Stimulated activated CD8-positive, alpha-beta memory T cell treated with anti-CD3 and anti-CD28 coated beads, Interleukin-2, amount 100 ng/mL, for 48 hours (primary cell): ENCODE results near the gene PTCRA.
"Not testable (repeated sequence)": the region's sequence is repeated elsewhere in the genome, so short reads cannot be mapped to it uniquely, and the experiment has no call there.

Source experiments
- DNase-seq, 2 donors: peaks; one replicate each; pipeline ENCODE4 v3.0.0-alpha.2; 2020; ENCODE audit warnings: low read depth in 2 of 2

The PTCRA gene

DNA sequence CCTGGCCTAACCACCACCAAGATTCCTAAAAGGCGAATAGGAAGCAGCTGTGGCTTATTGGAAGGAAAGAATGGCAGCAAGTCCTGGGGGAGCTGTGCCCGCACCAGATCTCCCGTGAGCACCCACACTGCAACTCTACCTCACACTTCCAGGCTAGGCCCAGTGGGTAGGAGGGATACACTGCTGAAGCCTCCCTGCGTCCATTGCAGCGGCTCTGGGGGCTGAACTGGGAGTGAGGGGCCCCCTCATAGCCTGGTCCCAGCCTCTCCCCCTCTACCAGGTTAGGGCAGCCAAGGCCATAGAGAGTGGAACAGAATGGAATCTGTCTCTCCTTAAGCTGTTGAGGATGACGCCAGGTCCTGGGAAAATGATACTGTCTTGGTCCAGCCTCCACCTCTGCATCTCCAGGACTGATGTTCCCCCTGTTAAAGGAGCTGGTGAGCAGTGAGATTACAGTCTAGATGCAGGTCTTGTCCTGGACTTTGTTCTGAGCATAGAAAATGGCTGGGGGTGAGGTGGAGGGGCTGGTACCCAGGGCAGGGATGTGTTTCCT, 24.7 kb downstream of the PTCRA start:
- DNase-seq: no peak

DNA sequence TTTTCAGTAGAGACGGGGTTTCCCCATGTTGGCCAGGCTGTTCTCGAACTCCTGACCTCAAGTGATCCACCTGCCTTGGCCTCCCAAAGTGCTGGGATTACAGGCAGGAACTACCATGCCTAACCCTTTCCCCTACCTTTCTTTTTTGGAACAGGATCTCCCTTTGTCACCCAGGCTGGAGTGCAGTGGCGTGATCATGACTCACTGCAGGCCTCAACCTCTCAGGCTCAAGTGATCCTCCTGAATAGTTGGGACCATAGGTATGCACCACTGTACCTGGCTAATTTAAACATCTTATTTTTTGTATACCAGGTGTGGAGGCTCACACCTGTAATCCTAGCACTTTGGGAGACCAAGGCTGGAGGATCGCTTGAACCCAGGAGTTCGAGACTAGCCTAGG, 25.5 kb downstream of the PTCRA start:
- DNase-seq: not testable (repeated sequence)

- no peak for DNase-seq
Measured at GRCh38 chr6:42942444-42942843, 26.6 kb downstream of the PTCRA start.

GRCh38 chr6:42947950-42948349, 32.1 kb downstream of the PTCRA start:
- DNase-seq: no peak

GRCh38 chr6:42952389-42952788, 36.5 kb downstream of the PTCRA start:
- DNase-seq: no peak

DNA sequence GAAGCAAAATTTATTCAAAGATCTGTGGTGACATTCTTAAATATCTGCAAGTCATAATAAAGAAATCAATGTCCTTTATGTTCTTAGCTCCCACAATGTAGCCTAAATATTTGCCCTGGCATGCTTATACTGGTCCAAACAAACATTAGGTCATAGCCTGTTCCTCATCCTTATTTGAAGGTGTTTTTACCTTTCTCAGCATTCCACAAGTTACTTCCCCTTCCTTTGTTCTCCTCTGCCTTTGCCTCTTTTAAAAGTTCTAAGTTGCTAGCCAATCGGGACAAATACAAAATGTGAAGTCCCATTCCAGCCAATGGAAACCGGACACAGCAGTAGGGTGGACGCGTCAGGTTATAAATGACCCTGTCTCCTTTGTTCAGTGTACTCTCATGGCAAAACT, 38.6 kb downstream of the PTCRA start:
- DNase-seq: not testable (repeated sequence)

DNA sequence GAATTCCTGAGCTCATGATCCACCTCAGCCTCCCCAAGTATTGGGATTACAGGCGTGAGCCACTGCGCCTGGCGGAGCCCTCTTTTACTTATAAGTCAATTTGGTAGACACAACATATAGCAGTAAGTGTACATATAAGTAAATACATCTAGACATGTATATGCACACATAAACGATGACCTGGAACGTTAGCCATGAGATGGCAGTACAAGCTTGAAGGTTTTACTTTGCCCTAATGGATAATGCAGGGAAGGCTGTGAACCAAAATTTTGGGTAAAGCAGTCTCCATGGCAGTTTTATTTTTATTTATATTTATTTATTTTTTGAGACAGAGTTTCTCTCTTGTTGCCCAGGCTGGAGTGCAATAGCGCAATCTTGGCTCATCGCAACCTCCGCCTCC, 42.3 kb downstream of the PTCRA start:
- no peak for DNase-seq

GRCh38 chr6:42959917-42960242, 44.0 kb downstream of the PTCRA start:
- DNase-seq: no peak

GRCh38 chr6:42960243-42961019, 44.6 kb downstream of the PTCRA start, which contains the start of gene GNMT:
Gene GNMT (plus strand): TSS chr6:42960754. CDS start chr6:42960768, 14 bp downstream.
- peak in 1 of 2 donors; percentile 17 for DNase-seq

DNA sequence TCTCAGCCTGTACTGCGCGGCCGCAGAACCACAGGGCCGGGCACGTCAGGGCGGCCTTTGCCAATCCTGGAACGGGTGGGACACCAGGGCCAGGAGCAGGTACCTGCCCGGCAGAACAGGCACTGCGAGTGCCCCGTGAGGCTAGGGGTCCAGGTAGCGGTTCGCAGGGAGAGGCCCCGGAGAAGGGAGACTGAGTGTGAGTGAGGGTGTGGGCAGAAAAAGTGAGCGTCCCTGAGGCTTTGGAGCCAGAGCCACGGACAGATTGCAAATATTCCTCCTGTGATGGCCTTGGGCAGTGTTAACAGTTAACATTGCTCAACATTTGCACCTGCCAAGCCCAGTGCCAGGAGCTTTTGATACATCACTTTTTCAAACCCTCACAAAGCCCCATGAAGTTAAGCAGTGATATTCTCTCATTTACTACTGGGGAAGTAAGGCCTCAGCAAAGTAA, 45.2 kb downstream of the PTCRA start:
- no peak for DNase-seq

DNA sequence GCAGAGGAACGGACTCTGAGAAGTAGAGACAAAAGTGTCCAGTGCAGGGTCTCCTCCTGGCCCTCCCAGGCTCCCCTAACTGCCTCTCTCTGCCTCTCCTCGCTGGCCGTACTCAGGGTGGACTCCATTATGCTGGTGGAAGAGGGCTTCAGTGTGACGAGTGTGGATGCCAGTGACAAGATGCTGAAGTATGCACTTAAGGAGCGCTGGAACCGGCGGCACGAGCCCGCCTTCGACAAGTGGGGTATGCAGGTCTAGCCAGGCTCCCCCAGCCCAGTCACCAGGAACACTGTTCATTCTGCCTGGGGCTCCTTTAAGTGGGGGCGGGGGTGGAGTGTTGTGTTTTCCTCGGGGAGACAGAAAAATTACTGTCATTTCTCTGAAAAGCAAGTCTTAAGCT, 46.2 kb downstream of the PTCRA start:
- no peak for DNase-seq

- no peak for DNase-seq
Measured at GRCh38 chr6:42962502-42963178, 46.8 kb downstream of the PTCRA start.

- DNase-seq: no peak
Measured at GRCh38 chr6:42963179-42963854, 47.5 kb downstream of the PTCRA start.

DNA sequence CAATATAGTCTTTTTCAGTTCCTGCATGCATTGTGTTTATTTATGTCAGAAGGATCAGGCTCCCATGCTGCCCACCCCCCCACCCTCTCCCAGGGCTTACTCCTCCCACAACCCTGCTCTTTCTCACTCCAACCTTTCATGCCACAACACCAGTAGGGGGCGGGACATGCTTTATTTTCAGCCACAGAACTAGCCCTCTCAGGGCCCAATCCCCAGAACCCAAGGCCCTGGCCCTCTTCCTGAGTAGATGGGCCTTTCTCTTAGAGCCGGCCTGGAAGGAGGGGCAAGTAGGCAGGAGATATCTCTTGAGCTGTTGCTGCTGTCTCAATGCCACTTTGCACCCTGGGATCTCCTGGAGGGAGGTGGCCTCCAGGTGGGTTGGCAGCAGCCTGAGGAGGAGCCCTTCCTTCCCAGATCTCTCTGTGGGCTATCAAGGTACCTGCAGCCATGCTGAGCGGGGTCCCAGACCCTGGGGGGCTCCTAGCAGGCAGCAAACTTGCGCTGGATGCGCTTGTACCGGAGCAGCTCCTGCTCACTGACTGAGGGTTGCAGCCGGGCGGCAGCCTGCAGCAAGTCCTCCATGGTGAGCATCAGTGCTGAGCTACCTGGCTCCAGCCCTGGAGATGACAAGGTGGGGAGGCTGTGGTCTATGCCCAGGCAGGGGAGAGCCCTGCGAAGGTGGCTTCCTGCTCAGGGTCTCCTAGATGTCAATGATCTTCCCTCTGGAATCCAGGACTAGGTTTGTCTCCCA, 48.2 kb downstream of the PTCRA start:
- peak in 1 of 2 donors; percentile 25 for DNase-seq

DNA sequence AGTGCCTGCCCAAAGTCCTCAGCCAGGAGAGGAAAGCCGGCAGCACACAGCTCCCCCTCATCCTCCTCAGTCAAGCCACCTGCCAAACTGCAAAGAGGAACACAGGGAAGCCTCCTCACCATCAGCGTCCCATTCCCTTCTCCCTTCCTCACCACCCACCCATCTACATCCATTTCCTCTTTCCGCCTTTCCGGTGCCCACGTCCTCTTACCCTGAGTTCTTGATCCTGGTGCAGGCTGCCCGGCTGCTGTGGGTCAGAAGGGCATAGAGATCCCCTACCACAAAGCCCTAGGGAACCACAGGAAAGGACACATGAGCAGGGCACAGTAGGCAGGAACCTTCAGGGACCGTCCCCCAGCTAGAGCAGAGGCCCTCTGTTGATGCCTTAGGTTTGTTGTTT, 50.7 kb downstream of the PTCRA start:
- DNase-seq: no peak

DNA sequence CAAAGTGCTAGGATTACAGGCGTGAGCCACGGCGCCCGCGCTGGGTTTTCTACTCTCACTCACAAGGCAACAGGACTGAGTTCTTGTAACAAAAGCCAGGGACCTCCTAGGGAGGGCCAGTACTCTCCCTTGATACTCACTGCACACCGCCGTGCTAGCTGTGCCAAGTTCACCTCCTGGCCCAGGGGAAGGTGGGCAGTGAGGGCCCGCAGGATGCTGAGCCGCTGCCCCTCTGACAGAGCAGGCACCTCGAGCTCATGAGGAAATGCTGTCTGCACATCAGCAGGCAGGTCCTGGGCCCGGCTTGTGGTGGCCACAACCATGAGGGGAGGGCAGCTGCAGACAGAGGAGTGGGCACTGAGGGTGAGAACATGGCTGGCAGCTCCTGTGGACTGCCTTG, 51.4 kb downstream of the PTCRA start:
- DNase-seq: no peak

- DNase-seq: no peak
Measured at GRCh38 chr6:42968126-42968701, 52.4 kb downstream of the PTCRA start.

DNA sequence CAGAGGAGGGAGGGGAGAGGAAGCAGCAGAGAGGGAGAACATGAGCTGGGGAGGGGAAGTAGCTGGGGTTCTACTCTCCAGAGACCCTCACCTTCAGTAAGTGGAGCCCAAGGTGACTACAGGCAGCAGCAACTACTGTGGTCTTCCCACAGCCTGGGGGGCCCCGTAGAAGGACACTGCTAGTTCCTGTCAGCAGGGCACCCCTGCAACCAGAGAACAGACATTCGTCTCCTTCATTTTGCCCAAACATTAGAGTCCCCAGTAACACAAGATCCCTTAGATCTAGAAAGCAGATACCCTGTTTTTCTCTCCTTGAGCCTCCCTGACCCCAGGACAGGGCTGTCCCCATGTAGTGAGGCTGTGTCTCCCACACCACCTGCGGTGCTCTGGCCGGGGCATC, 52.9 kb downstream of the PTCRA start:
- DNase-seq: no peak

GRCh38 chr6:42969431-42969830, 53.6 kb downstream of the PTCRA start:
- no peak for DNase-seq

GRCh38 chr6:42969934-42970333, 54.1 kb downstream of the PTCRA start:
- DNase-seq: no peak

GRCh38 chr6:42970871-42971612, 55.2 kb downstream of the PTCRA start:
- DNase-seq: no peak
